Measurements from ENCODE around the gene CAMK4.

- no peak for TF ChIP-seq RFX5 (IDR thresholded peaks at IDR 0.05; ENCODE audit: borderline replicate concordance, low read depth, low read length)
- TF ChIP-seq JUND (IDR thresholded peaks at IDR 0.05; ENCODE audit: low read length): no peak
- no peak for TF ChIP-seq SIRT6 (IDR thresholded peaks at IDR 0.05; ENCODE audit: low read length)
- TF ChIP-seq CTCF (IDR thresholded peaks at IDR 0.05; ENCODE audit: control extremely low read depth in 1 of 3, insufficient read depth in 1 of 3, low read depth in 1 of 3, low read length in 3 of 3): no peak
- TF ChIP-seq POLR2A (IDR thresholded peaks at IDR 0.05; ENCODE audit: control extremely low read depth in 1 of 2, low read depth in 2 of 2, low read length in 2 of 2): no peak
- no peak for TF ChIP-seq CTBP2 (IDR thresholded peaks at IDR 0.05; ENCODE audit: borderline replicate concordance, insufficient read depth, insufficient read length, low read length)
- no peak for TF ChIP-seq RAD21 (IDR thresholded peaks at IDR 0.05 in 1 of 2, conservative IDR thresholded peaks at IDR 0.05 in 1 of 2; ENCODE audit: low read depth in 2 of 2, low read length in 2 of 2)
- no peak for TF ChIP-seq SP1 (IDR thresholded peaks at IDR 0.05; ENCODE audit: low read depth, low read length)
- no peak for TF ChIP-seq EP300 (IDR thresholded peaks at IDR 0.05; ENCODE audit: borderline replicate concordance in 1 of 2, low read depth in 2 of 2, low read length in 2 of 2)
- TF ChIP-seq SRF (IDR thresholded peaks at IDR 0.05; ENCODE audit: low read depth, low read length): no peak
- TF ChIP-seq TAF1 (IDR thresholded peaks at IDR 0.05; ENCODE audit: low read depth, low read length): no peak
- no peak for TF ChIP-seq KDM1A (IDR thresholded peaks at IDR 0.05; ENCODE audit: borderline replicate concordance, low read length)
- no peak for TF ChIP-seq ATF2 (IDR thresholded peaks at IDR 0.05; ENCODE audit: low read length)
- no peak for TF ChIP-seq EGR1 (IDR thresholded peaks at IDR 0.05; ENCODE audit: borderline replicate concordance, low read depth, low read length)
Measured at GRCh38 chr5:111308951-111309350, 84.8 kb downstream of the CAMK4 start.

Measured in H1 (cell line).